Measurements from ENCODE around the gene NOTCH2. TPM values are rescaled to one million over a fixed set of nuclear protein-coding genes. Genes with fewer than 3 reads are reported as not detected.

Gene NOTCH2
- total and polyA plus RNA-seq, 4 donors = 8.7 to 55.3 (median 27.4) TPM

DNA sequence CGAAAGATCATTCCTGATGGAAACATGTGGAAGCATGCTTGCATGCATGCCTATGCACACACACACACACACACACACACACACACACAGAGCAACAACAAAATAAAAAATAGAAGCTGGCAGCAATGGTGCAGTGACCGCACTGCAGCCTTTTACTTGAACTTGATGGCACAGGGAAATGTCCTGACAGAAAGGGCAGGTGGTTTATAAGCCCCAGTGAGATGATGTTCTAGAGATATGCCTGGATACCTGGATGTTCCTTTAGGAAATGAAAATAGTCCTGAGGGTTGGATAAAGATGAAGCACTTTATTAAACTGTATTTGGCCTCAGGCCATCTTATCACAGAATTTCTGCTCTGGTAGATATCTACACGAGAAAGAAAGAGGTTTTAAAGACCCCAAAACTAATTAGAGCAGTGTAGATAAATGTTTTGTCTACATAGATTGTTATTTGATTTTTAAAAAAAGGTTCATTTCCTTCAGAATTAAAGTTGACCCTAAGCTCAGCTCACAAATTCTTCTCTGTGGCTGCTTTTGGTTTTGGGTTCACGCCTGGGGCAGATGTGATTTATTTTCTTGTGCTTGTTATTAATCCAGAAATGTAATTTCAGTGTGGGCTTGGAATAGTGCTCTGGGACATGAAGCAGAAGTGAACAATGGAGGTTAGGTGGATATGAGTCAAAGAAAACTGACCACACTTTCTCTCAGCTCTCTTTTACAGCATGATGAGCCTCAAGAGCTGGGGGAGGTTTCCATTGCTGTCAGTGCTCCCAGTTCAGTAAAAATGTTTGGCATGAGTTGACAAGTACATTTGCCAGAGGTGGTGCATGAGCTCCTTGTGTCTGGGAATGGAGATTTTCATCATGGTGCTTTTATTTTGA lies 196.1 kb downstream of the NOTCH2 start:
- Histone ChIP-seq H3K9me3 (ENCODE audit: control insufficient read depth in 4 of 4, low read length in 3 of 4) (no peaks in the 10 kb centered on the region), H3K27ac (ENCODE audit: low read depth in 1 of 2, low read length in 2 of 2) (no peak overlapping the region), H3K27me3 (ENCODE audit: control insufficient read depth in 4 of 4, insufficient read depth in 4 of 4, low read length in 3 of 4) (no peaks in the 10 kb centered on the region), H3K9ac (ENCODE audit: low read depth in 1 of 2, low read length in 2 of 2) (no peak overlapping the region), H3K4me1 (ENCODE audit: control insufficient read depth in 4 of 4, insufficient read depth in 4 of 4, low read length in 3 of 4) (peaks cover 0 to 3% (median 2%) of the 10 kb centered on the region in 4 donors), H3K4me3 (ENCODE audit: low read depth in 1 of 3, low read length in 3 of 3) (no peak overlapping the region), H3K36me3 (ENCODE audit: control insufficient read depth in 4 of 4, insufficient read depth in 3 of 4, low read depth in 1 of 4, low read length in 3 of 4) (no peaks in the 10 kb centered on the region)
- 80% methylated on average over 4 of the region's 4 CpGs for WGBS
- DNase-seq (ENCODE audit: low spot score) = no peak
- TF ChIP-seq TAF1 (conservative IDR thresholded peaks at IDR 0.05) (no peak), RXRA (IDR thresholded peaks at IDR 0.05) (no peak), SP1 (IDR thresholded peaks at IDR 0.05) (no peak), HNF4G (IDR thresholded peaks at IDR 0.05) (no peak), JUND (IDR thresholded peaks at IDR 0.05) (no peak), GABPA (IDR thresholded peaks at IDR 0.05 in 1 of 2, conservative IDR thresholded peaks at IDR 0.05 in 1 of 2) (no peak), FOXA2 (IDR thresholded peaks at IDR 0.05) (no peak), YY1 (IDR thresholded peaks at IDR 0.05) (no peak), RAD21 (IDR thresholded peaks at IDR 0.05) (no peak)
- TF ChIP-seq, protein P1, sequence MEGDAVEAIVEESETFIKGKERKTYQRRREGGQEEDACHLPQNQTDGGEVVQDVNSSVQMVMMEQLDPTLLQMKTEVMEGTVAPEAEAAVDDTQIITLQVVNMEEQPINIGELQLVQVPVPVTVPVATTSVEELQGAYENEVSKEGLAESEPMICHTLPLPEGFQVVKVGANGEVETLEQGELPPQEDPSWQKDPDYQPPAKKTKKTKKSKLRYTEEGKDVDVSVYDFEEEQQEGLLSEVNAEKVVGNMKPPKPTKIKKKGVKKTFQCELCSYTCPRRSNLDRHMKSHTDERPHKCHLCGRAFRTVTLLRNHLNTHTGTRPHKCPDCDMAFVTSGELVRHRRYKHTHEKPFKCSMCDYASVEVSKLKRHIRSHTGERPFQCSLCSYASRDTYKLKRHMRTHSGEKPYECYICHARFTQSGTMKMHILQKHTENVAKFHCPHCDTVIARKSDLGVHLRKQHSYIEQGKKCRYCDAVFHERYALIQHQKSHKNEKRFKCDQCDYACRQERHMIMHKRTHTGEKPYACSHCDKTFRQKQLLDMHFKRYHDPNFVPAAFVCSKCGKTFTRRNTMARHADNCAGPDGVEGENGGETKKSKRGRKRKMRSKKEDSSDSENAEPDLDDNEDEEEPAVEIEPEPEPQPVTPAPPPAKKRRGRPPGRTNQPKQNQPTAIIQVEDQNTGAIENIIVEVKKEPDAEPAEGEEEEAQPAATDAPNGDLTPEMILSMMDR (IDR thresholded peaks at IDR 0.05; ENCODE audit: low read depth, low read length, missing input control) = no peak
- TF ChIP-seq, protein P2, sequence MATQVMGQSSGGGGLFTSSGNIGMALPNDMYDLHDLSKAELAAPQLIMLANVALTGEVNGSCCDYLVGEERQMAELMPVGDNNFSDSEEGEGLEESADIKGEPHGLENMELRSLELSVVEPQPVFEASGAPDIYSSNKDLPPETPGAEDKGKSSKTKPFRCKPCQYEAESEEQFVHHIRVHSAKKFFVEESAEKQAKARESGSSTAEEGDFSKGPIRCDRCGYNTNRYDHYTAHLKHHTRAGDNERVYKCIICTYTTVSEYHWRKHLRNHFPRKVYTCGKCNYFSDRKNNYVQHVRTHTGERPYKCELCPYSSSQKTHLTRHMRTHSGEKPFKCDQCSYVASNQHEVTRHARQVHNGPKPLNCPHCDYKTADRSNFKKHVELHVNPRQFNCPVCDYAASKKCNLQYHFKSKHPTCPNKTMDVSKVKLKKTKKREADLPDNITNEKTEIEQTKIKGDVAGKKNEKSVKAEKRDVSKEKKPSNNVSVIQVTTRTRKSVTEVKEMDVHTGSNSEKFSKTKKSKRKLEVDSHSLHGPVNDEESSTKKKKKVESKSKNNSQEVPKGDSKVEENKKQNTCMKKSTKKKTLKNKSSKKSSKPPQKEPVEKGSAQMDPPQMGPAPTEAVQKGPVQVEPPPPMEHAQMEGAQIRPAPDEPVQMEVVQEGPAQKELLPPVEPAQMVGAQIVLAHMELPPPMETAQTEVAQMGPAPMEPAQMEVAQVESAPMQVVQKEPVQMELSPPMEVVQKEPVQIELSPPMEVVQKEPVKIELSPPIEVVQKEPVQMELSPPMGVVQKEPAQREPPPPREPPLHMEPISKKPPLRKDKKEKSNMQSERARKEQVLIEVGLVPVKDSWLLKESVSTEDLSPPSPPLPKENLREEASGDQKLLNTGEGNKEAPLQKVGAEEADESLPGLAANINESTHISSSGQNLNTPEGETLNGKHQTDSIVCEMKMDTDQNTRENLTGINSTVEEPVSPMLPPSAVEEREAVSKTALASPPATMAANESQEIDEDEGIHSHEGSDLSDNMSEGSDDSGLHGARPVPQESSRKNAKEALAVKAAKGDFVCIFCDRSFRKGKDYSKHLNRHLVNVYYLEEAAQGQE (IDR thresholded peaks at IDR 0.05) = no peak
- TF ChIP-seq, protein P3, sequence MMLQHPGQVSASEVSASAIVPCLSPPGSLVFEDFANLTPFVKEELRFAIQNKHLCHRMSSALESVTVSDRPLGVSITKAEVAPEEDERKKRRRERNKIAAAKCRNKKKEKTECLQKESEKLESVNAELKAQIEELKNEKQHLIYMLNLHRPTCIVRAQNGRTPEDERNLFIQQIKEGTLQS (IDR thresholded peaks at IDR 0.05) = no peak

DNA sequence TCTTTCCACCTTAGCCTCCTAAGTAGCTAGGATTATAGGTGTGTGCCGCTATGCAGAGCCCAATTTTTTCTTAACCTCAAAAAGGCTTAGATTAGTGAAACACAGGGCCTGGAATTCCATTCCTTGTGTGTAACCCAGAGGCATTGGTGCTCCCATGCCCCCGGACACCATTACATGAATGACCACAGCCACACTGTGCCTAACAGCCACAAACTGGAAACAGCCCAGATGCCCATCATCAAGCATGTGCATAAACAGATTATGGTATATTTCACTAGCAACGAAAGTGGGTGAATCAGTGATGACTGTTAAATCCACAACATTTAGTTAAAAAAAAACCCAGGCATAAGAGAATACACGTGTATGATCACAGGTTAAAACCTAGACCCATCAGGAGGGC lies 197.6 kb downstream of the NOTCH2 start:
- no peaks in the 10 kb centered on the region for H3K9me3 ChIP-seq (ENCODE audit: control insufficient read depth in 4 of 4, low read length in 3 of 4)
- H3K9ac ChIP-seq (ENCODE audit: low read depth in 1 of 2, low read length in 2 of 2) = no peak overlapping the region
- 91% methylated on average over 4 of the region's 4 CpGs for WGBS
- DNase-seq (ENCODE audit: low spot score) = no peak
- TF ChIP-seq HNF4G (IDR thresholded peaks at IDR 0.05) (no peak), FOXA2 (IDR thresholded peaks at IDR 0.05) (no peak), RXRA (IDR thresholded peaks at IDR 0.05) (no peak), EGR1 (IDR thresholded peaks at IDR 0.05; ENCODE audit: low read depth in 2 of 2) (no peak), GABPA (IDR thresholded peaks at IDR 0.05 in 1 of 2, conservative IDR thresholded peaks at IDR 0.05 in 1 of 2) (no peak), SP1 (IDR thresholded peaks at IDR 0.05) (no peak), JUND (IDR thresholded peaks at IDR 0.05) (no peak), HNF4A (conservative IDR thresholded peaks at IDR 0.05) (no peak), NR2F2 (IDR thresholded peaks at IDR 0.05) (no peak)
- TF ChIP-seq, protein P3 (IDR thresholded peaks at IDR 0.05) = no peak
- TF ChIP-seq, protein P4, sequence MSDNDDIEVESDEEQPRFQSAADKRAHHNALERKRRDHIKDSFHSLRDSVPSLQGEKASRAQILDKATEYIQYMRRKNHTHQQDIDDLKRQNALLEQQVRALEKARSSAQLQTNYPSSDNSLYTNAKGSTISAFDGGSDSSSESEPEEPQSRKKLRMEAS (IDR thresholded peaks at IDR 0.05) = no peak
- TF ChIP-seq, protein P5, sequence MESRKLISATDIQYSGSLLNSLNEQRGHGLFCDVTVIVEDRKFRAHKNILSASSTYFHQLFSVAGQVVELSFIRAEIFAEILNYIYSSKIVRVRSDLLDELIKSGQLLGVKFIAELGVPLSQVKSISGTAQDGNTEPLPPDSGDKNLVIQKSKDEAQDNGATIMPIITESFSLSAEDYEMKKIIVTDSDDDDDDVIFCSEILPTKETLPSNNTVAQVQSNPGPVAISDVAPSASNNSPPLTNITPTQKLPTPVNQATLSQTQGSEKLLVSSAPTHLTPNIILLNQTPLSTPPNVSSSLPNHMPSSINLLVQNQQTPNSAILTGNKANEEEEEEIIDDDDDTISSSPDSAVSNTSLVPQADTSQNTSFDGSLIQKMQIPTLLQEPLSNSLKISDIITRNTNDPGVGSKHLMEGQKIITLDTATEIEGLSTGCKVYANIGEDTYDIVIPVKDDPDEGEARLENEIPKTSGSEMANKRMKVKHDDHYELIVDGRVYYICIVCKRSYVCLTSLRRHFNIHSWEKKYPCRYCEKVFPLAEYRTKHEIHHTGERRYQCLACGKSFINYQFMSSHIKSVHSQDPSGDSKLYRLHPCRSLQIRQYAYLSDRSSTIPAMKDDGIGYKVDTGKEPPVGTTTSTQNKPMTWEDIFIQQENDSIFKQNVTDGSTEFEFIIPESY (IDR thresholded peaks at IDR 0.05) = no peak
- H3K27me3 ChIP-seq (ENCODE audit: control insufficient read depth in 4 of 4, insufficient read depth in 4 of 4, low read length in 3 of 4) = no peaks in the 10 kb centered on the region
- no peak overlapping the region for H3K27ac ChIP-seq (ENCODE audit: low read depth in 1 of 2, low read length in 2 of 2)
- no peaks in the 10 kb centered on the region for H3K36me3 ChIP-seq (ENCODE audit: control insufficient read depth in 4 of 4, insufficient read depth in 3 of 4, low read depth in 1 of 4, low read length in 3 of 4)
- peaks cover 0 to 5% (median 3%) of the 10 kb centered on the region in 4 donors for H3K4me1 ChIP-seq (ENCODE audit: control insufficient read depth in 4 of 4, insufficient read depth in 4 of 4, low read length in 3 of 4)
- H3K4me3 ChIP-seq (ENCODE audit: low read depth in 1 of 3, low read length in 3 of 3) = no peak overlapping the region
